HG03025 (cell line): ENCODE measurements around the gene LGALS3.
"Not testable (repeated sequence)": the region's sequence is repeated elsewhere in the genome, so short reads cannot be mapped to it uniquely, and the experiment has no call there.

Experiments used
- ATAC-seq: cut with Tn5 transposase; IDR thresholded peaks from one replicate; pipeline ENCODE4 v1.9.1; 2021; ENCODE audit warnings: mild to moderate bottlenecking, moderate library complexity; ENCODE audit not compliant: unreplicated experiment, low FRiP score

The LGALS3 gene

DNA sequence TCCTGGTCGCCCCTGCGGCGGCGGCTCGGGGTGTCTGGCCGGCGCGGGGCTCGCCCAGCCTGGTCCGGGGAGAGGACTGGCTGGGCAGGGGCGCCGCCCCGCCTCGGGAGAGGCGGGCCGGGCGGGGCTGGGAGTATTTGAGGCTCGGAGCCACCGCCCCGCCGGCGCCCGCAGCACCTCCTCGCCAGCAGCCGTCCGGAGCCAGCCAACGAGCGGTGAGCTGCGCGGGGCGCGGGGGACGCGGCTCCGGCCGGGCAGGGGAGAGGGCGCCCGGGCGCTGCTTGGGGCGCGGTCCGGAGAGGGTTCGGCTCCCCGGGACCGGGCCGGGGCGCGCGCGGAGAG, at the start of gene LGALS3:
Gene LGALS3, plus strand, starts transcription at position 167 of the 342 bp plus-strand sequence. CDS start 8,122 bp downstream, outside the sequence.
- ATAC-seq, result peak; percentile 67

DNA sequence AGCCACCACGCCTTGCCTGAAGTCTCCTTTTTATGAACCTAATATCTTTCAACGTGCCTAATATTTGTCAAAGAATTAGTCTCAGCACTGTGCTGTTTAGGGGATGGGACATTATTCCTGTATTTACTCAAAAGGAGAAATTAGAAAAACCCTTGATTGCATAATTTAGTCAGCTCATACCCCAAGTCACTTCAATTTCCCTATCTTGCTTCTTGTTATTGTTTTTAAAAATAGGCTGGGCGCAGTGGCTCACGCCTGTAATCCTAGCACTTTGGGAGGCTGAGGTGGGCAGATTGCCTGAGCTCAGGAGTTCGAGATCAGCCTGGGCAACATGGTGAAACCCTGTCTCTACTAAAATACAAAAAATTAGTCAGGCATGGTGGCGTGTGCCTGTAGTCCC, 49.1 kb upstream of the LGALS3 start:
- ATAC-seq, result not testable (repeated sequence)

DNA sequence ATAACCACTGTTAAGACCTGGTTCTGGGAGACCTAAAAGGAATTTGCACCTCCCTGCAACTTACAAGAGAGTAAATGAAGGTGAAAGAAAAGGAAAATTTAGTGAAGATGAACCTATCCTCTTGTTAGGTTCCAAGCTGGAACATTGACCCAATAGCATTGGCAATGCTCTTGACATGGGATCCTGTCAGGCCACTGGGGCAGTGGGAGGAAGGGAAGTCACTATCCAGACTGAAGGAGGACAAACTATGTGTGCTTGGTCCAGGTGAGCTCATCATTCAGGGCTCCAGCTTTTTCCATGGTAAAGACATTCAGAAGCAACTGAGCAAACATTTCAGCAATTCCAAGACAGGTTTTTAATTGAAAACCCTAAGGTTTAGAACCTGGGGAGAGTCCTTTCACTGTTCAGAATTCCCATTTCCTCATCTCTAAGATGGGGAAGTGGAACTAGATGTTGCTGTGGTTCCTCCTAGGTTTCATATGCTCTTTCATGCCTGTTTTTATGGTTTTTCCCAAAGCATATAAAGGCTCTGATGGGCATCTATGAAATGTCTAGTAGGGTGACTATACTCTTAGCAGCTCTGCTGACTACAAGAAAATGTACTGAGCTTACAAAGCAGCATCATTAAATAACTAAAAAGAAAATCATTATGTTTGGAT, 44.5 kb upstream of the LGALS3 start:
- ATAC-seq, result no peak

DNA sequence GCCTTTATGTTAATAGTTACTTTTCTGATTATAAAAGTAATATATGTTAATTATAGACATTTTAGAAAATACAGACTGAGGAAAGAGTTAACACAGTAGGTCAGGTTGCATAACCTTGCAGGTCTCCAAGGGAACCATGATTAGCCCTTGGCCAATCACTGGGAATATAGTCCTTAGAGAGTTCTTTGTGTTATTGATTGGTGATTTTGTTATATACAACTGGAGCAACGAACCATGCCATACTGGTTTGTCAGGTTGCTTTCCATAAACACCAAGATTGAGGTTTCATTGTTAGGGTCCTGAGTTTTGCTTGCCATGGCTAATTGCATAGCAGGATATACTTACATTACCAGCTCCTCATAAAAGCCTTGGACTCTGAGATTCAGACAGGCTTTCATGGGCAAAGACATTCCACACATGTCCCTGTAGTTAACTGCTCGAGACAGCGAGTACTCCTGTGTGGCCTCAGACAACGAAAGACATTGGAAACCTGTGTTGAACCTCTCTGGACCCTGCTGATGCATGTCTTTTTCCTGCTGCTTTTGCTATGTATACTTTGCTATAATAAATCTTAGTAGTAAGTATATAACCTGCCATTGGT, 43.9 kb upstream of the LGALS3 start:
- ATAC-seq, result no peak

DNA sequence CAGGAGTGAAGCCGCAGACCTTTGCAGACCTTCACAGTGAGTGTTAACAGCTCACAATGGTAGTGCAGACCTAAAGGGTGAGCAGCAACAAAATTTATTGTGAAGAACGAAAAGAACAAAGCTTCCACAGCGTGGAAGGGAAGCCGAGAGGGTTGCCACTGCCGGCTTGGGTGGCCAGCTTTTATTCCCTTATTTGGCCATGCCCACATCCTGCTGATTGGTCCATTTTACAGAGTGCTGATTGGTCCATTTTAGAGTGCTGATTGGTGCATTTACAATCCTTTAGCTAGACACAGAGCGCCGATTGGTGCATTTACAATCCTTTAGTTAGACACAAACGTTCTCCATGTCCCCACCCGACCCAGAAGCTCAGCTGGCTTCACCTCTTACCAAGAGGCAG, 42.1 kb upstream of the LGALS3 start:
- no peak for ATAC-seq

DNA sequence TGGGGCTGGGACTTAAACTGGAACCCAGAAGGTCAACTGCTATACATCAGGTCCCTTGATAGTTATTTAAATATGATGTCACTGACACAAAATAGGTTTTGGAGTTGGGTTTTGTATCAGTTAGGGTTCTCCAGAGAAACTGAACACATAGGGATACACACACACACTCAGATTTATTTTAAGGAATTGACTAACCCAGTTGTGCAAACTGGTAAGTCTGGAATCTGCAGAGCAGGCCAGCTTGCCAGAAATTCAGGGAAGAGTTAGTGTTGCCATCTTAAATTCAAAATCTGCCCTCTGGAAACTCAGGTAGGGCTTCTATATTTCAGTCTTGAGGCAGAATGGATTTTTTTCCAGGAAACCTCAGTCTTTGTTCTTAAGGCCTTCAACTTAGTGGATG, 40.7 kb upstream of the LGALS3 start:
- no peak for ATAC-seq

DNA sequence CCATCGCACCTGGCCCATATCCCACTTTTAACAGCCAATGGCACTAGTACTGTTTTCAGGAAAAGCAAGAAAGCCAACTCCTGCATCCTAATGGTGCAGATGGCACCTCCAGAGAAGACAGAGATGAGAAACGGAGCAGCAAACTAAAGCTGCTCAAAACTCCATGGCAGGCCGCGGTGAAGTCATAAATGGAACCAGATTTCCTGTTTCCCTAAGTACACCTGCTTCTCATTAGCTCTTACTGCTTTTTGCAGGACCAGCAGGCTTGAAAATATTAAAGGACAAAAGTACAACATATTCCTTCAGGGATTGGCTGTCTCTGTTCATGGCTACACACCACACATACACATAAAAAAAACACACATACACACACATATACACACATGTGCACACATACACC, 36.7 kb upstream of the LGALS3 start:
- no peak for ATAC-seq

DNA sequence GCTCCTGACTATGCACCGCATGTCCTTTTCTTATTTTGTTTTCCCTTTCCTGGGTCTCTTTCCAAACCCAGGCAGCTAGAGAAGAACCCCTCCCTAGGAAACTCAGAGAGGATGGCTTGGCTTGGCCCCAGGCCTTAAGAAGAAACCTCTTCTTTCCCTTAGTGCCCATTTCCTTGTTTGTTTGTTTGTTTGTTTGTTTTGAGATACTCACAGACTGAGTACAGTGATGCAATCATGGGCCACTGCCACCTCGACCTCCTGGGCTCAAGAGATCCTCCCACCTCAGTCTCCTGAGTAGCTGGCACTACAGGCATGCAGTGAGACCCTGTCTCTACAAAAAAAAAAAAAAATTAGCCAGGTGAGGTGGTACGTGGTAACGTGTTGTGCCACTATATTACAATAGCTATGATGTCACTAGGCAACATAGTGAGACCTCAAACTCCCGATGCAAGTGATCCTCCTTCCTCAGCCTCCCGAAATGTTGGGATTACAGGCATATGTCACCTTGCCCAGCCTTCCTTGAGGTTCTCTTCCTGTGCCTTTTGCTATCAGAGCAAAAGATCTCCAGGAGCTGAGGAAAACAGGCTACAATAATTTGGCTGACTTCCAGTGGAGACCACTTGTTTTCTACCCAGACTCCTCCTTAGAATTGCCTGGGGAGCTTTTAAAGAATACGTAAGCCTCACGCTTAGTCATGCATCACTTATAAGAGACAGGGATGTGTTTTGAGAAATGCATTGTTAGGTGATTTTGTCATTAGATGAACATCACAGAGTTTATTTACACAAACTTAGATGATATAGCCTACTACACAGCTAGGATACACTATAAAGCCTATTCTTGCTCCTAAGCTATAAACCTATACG, 34.5 kb upstream of the LGALS3 start:
- no peak for ATAC-seq

DNA sequence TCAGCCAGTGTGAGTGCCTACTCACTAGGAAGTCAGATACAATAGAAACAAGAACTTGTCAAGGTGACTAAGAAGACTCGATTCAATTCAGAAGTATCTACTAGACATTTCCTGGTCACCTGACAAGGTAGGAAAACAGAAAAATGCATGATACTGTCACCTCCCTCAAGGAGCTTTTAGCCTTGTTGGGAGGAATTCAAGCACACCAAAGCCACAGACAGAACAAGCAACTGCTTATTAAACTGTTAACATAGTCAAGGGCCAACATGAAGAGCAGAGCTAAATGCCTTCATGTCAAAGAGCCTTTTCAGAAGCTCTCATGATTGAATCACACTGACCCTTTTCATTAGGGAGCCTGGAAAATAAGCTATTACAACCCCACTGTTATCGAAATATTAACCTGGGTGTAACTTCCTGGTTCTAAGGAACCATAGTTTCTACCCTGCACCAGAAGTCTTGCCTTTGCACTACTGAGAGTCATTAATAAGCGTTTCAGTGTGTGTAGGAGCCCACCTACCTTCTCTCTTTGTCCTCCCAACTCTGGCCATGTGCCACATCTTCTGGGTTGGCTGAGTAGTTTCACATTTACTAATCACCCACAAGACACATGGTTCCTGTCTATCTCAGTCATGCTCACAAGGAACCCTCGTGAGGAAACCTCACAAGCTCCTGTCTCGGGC, 31.0 kb upstream of the LGALS3 start:
- peak; percentile 68 for ATAC-seq

DNA sequence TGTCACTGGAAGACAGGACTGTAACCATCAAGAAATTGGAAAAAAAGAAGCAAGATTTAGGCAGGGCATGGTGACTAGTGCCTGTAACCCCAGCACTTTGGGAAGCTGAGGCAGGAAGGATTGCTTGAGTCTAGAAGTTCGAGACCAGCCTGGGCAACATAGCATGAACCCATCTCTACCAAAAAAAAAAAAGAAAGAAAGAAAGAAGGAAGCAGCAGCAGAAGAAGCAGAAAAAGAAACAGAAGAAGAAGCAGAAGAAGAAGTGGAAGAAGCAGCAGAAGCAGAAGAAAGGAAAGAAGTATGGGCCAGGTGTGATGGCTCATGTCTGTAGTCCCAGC, 30.5 kb upstream of the LGALS3 start:
- no peak for ATAC-seq

DNA sequence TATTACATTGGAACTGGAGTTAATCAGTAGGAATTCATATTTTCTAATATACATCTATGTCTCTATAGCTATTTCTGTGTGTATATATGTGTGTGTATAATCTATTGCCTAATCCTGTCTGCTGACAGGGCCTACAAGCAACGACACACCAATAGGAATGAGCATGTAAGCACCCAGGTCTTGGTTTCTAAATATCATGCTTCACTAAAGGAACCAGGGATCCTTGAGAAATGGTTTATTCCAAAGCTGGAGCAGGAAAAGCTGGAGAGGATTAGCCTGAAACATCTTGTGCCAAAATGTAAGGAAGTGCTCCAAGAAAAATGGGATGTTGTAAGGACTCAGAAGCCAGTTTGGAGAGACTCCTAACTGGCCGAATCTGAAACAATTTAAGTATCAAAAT, 29.3 kb upstream of the LGALS3 start:
- no peak for ATAC-seq

DNA sequence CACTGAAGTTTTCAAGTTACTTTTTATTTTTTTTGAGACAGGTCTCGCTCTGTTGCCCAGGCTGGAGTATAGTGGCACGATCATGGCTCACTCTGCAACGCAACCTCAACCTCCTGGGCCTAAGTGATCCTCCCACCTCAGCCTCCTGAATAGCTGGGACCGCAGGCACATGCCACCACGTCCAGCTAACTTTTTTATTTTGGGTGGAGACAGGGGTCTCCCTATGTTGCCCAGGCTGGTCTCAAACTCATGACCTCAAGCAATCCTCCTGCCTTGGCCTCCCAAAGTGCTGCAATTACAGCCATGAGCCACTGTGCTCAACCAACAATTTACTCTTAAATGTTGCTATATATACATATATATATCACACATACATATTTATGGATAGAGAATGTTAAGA, 27.4 kb upstream of the LGALS3 start:
- no peak for ATAC-seq

DNA sequence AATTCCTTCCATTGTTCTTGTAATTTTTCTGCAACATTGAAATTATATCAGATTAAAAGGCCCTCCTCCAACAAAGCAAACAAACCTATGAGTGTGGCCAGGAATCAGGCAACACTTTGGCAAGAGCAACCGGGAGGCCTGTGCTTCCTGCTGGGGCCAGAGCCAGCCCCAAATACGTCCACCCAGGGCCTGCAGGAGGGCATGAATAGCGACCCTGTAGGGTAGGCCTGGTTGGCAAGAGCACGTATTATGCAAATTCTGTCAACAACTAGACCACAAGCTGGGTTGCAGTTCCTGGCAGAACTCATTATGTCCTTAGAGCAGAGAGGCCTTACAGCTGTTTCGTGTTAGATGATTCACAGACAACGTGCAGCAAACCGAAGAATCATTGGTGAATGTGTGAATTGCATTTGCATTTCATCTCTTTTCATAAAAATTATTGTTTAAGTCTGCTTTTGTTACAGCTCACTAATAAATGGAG, 26.9 kb upstream of the LGALS3 start:
- peak; percentile 51 for ATAC-seq

DNA sequence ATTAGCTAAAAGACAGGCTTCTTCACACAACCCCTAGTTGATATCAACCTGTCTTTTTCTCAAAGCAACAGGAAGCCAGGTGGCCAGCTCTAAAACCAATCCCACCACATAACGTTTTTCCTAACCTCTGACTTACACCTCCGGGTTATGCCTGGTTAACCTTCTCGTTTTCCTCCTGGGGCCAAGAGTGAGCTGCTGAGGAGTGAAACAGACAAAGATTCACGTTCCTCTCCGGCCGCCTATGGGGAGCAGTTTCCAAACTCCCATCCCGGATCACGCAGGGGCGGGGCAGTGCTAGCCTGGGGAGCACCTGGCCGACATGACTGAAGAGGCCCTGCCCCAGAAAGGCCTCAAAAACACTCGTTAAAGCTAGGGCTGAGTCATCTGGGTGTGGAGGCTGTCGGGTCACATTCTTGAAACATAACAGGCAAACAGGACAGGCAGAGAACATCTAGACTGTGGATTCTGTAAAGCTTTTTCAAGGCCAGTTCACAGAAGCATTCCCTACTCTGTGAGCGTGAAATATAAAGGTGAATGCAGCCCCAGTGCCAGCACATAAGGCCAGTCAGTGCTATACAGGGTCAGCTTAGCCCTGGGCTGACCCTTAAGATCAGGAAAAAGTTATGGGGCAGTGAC, 25.9 kb upstream of the LGALS3 start:
- peak; percentile 32 for ATAC-seq

DNA sequence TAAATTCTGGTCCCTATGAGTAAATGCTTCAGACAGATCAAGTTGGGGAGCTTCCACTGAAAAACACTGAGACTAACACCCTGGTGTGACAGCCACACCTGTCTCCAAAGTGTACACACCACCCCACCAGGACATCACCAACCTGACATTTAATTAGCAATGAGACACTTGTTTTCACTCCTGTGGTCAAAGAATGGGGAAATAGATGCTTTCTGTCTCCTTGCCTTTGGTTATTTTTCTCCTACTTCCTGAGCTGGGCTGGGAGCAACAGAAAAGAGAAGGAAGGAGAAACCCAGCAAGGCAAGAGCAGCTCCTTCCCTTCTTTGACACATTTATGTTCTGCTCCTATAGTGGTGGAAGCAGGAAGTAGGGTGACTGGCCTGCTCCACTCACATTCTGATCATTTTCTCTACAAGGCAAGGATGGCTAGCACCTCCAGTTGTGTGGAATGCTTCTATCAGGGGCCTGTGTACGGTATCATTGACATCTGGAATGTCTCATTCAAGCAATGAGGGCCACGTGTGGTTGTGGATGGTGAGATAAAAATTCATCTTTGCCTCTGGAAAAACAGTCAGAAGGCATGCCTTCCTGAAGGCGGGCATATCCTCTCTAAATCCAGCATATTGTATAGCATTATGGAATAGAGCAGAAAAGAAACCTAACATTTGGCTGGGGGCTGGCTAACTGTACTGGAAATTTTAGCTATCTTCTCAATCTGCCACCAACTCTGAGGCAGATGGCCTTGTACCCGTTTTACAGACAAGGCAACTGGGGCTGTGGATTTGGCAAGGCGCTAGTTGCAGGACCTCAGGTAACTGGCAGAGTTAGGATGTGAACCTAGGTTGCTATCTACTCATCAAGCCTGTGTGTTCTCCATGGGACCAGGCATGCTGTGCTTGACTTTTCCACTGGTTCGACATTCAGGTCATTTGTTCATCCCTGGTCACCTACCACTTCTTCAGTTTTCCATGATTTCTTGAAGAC, 24.8 kb upstream of the LGALS3 start:
- ATAC-seq, result no peak

DNA sequence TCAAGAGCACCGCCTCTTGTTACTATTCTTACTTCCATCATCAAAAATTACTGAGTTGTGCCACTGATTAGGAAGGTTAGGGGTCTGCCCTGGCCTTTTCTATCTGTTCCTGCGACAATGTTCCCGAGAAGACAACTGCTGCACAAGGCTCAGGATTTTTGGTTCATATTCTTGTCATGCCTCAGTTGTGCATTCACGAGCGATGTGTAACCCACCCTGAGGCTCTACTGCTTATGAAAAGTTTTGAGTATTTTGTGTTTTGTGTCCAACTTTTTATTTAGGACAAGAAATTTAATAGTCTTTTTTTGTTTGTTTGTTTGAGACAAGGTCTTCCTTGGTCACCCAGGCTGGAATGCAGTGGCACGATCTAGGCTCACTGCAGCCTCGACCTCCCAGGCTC, 23.1 kb upstream of the LGALS3 start:
- ATAC-seq, result no peak

DNA sequence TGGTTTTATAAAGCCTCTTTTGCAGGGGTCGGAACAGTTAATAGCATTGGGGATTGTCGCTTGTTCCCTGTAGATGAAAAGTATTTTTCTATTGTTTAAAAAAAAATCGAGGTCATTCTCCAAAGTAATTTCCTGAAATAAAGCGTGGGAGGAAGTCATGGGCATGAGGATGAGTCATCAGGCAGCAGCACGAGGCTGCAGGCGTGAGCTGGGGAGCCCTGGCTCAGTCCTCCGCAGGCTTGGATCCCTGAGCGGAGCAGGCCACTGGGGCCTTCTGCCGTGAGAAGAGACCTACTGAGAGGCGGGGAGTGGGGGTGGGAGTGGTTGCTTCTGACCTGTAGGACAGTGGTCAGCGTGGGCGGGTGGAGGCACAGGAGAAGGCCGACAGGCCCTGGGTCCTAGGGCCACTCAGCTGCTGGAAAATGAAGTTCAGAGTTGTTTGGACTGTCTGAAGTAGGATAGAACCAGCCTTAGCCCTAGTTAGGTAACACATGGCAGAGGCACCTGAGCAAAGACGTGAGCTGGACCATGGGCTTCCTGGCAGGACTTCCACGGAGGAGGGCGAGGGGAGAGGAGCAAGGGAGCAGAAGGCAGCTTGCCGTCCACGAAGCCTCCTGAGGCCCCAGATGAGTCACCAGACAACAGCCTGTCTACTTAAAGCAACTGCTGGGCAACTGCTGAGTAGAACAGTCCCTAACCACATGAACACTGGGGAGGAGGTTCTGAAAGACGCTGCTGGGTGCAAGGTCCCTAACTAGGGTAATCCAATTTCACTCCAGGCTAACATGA, 21.1 kb upstream of the LGALS3 start:
- no peak for ATAC-seq

DNA sequence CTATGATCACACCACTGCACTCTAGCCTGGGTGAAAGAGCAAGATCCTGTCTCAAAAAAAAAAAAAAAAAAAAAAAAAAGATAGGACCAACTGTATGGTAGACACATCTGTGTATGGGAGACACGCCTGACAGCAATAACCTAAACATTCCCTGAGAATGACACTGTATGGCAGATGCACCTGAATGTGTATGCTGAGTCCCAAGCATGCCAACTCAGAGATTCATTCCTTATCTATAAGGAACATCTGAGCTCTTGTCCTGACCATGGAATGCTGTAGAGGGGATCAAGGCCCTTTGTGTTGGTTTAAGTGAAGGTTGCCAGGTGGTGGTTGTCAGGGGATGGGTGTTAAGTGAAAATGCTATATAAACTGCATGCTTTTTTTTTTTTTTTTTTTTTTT, 19.2 kb upstream of the LGALS3 start:
- no peak for ATAC-seq
